SK-N-SH treated with all-trans-retinoic acid at 6 μM for 48 hours (cell line): ENCODE results near the gene DMD.
"Not testable (repeated sequence)": the region's sequence is repeated elsewhere in the genome, so short reads cannot be mapped to it uniquely, and the experiment has no call there.

Experiments used
- ATAC-seq: fragments of 200-7000 bp; cut with Tn5 transposase; 3 replicates; pipeline ENCODE4 v1.9.1; 2020; ENCODE audit warnings: mild to moderate bottlenecking, moderate library complexity
- ARNTL ChIP-seq: fragments of 450-650 bp; formaldehyde crosslinking; IDR thresholded peaks from 2 replicates; pipeline ENCODE4 v1.5.0; 2020; ENCODE audit warnings: low read depth, mild to moderate bottlenecking, moderate library complexity, borderline replicate concordance
- BACH2 ChIP-seq: fragments of 250-450 bp; sonication (Bioruptor Pico); IDR thresholded peaks from 2 replicates; pipeline ENCODE4 v1.9.0; 2021; ENCODE audit warnings: mild to moderate bottlenecking, borderline replicate concordance
- CREB5 ChIP-seq: fragments of 250-450 bp; sonication (Bioruptor Pico); IDR thresholded peaks from 2 replicates; pipeline ENCODE4 v1.5.1; 2020; ENCODE audit warnings: low read depth, mild to moderate bottlenecking, moderate library complexity
- CSDC2 ChIP-seq: fragments of 250-450 bp; sonication (Bioruptor Pico); IDR thresholded peaks from 2 replicates; pipeline ENCODE4 v1.5.0; 2020; ENCODE audit warnings: mild to moderate bottlenecking, moderate library complexity
- CSRNP3 ChIP-seq: fragments of 250-450 bp; sonication (Bioruptor Pico); IDR thresholded peaks from 2 replicates; pipeline ENCODE4 v1.5.1; 2021; ENCODE audit warnings: mild to moderate bottlenecking, moderate library complexity
- ESRRG ChIP-seq: fragments of 250-450 bp; sonication (Bioruptor Pico); IDR thresholded peaks from 2 replicates; pipeline ENCODE4 v1.6.1; 2021; ENCODE audit warnings: mild to moderate bottlenecking
- GLIS3 ChIP-seq: fragments of 250-450 bp; sonication (Bioruptor Pico); IDR thresholded peaks from 2 replicates; pipeline ENCODE4 v1.5.0; 2020; ENCODE audit warnings: mild to moderate bottlenecking, moderate library complexity
- ISL1 ChIP-seq: fragments of 250-450 bp; sonication (Bioruptor Pico); IDR thresholded peaks from 2 replicates; pipeline ENCODE4 v2.1.2; 2022; ENCODE audit warnings: mild to moderate bottlenecking, moderate library complexity
- OSR1 ChIP-seq: fragments of 250-450 bp; sonication (Bioruptor Pico); IDR thresholded peaks from 2 replicates; pipeline ENCODE4 v1.8.0; 2022; ENCODE audit warnings: moderate library complexity, mild to moderate bottlenecking, inconsistent platforms
- POU6F1 ChIP-seq: fragments of 250-450 bp; sonication (Bioruptor Pico); IDR thresholded peaks from 2 replicates; pipeline ENCODE4 v1.8.0; 2021; ENCODE audit warnings: low read depth, mild to moderate bottlenecking, moderate library complexity, borderline replicate concordance
- RARB ChIP-seq: fragments of 250-450 bp; sonication (Bioruptor Pico); IDR thresholded peaks from 2 replicates; pipeline ENCODE4 v1.8.0; 2021; ENCODE audit warnings: mild to moderate bottlenecking, moderate library complexity
- SNAI2 ChIP-seq: fragments of 250-450 bp; sonication (Bioruptor Pico); IDR thresholded peaks from 2 replicates; pipeline ENCODE4 v1.5.0; 2020; ENCODE audit warnings: mild to moderate bottlenecking, moderate library complexity
- TCF4 ChIP-seq: fragments of 250-450 bp; sonication (Bioruptor Pico); IDR thresholded peaks from 2 replicates; pipeline ENCODE4 v1.8.0; 2021; ENCODE audit warnings: mild to moderate bottlenecking, moderate library complexity, borderline replicate concordance
- TOX ChIP-seq: fragments of 250-450 bp; sonication (Bioruptor Pico); IDR thresholded peaks from 2 replicates; pipeline ENCODE4 v1.8.0; 2021; ENCODE audit warnings: mild to moderate bottlenecking, moderate library complexity, borderline replicate concordance
- TSHZ2 ChIP-seq: fragments of 250-450 bp; sonication (Bioruptor Pico); IDR thresholded peaks from 2 replicates; pipeline ENCODE4 v1.5.0; 2020; ENCODE audit warnings: mild to moderate bottlenecking, moderate library complexity
- ZC3H10 ChIP-seq: fragments of 250-450 bp; sonication (Bioruptor Pico); IDR thresholded peaks from 2 replicates; pipeline ENCODE4 v1.5.1; 2021; ENCODE audit warnings: mild to moderate bottlenecking, moderate library complexity
- ZFP3 ChIP-seq: fragments of 250-450 bp; sonication (Bioruptor Pico); IDR thresholded peaks from 2 replicates; pipeline ENCODE4 v1.5.0; 2020; ENCODE audit warnings: mild to moderate bottlenecking, moderate library complexity
- ZFP30 ChIP-seq: fragments of 450-650 bp; formaldehyde crosslinking; IDR thresholded peaks from 2 replicates; pipeline ENCODE4 v1.5.0; 2022; ENCODE audit warnings: mild to moderate bottlenecking, moderate library complexity
- ZNF565 ChIP-seq: fragments of 450-650 bp; formaldehyde crosslinking; conservative IDR thresholded peaks from 2 replicates; pipeline ENCODE4 v1.5.0; 2020; ENCODE audit warnings: low read depth, mild to moderate bottlenecking, moderate library complexity
- ZNF70 ChIP-seq: fragments of 450-650 bp; formaldehyde crosslinking; IDR thresholded peaks from 2 replicates; pipeline ENCODE4 v1.5.0; 2020; ENCODE audit warnings: mild to moderate bottlenecking, moderate library complexity
- ZNF8 ChIP-seq: fragments of 450-650 bp; formaldehyde crosslinking; IDR thresholded peaks from 2 replicates; pipeline ENCODE4 v1.5.0; 2020; ENCODE audit warnings: mild to moderate bottlenecking, moderate library complexity

DMD gene

GRCh38 chrX:31388946-31389345 lies 1822.4 kb downstream of the DMD start (continued):
- TF ChIP-seq CSRNP3 (no peak), ZNF8 (no peak), ESRRG (CRISPR knock-in tag) (no peak), ISL1 (CRISPR knock-in tag) (no peak), ZNF565 (CRISPR knock-in tag) (no peak), OSR1 (CRISPR knock-in tag) (no peak)

- TF ChIP-seq BACH2 (CRISPR knock-in tag) (no peak), CSDC2 (no peak), SNAI2 (no peak), RARB (CRISPR knock-in tag) (no peak), CREB5 (CRISPR knock-in tag) (no peak), CSRNP3 (no peak), ARNTL (CRISPR knock-in tag) (no peak), ZC3H10 (CRISPR knock-in tag) (no peak), GLIS3 (CRISPR knock-in tag) (no peak), TSHZ2 (CRISPR knock-in tag) (no peak), ZFP30 (CRISPR knock-in tag) (no peak), POU6F1 (no peak), ZFP3 (CRISPR knock-in tag) (no peak), TCF4 (no peak), TOX (CRISPR knock-in tag) (no peak), OSR1 (CRISPR knock-in tag) (no peak), ZNF70 (CRISPR knock-in tag) (no peak), ZNF8 (no peak), ZNF565 (CRISPR knock-in tag) (no peak)
- no peak for ATAC-seq
Observed at GRCh38 chrX:31384471-31384870, 1826.9 kb downstream of the DMD start.

- TF ChIP-seq CSDC2 (no peak), ISL1 (CRISPR knock-in tag) (no peak), TCF4 (no peak), RARB (CRISPR knock-in tag) (no peak), SNAI2 (no peak), GLIS3 (CRISPR knock-in tag) (no peak), CSRNP3 (no peak), BACH2 (CRISPR knock-in tag) (no peak)
- TF ChIP-seq, all 23 proteins: peak for 0
- no peak for ATAC-seq
Observed at GRCh38 chrX:31383991-31384390, 1827.4 kb downstream of the DMD start.

- ATAC-seq, result not testable (repeated sequence)
Observed at GRCh38 chrX:31378973-31379372, 1832.4 kb downstream of the DMD start.

GRCh38 chrX:31377821-31378220 lies 1833.5 kb downstream of the DMD start:
- ATAC-seq, result not testable (repeated sequence)
